Adrenal gland (tissue), 12 donors: ENCODE results near the gene RTRAF. TPM values are rescaled to one million over a fixed set of nuclear protein-coding genes. Genes with fewer than 3 reads are reported as not detected.

Experiments used
- DNase-seq, 7 donors: peaks; one replicate each; pipeline ENCODE4 v3.0.0-alpha.2; 2019 to 2020
- H3K27ac ChIP-seq, 5 donors: fragments of 200-600 bp; sonication (generic) in 4 of 5; 1 replicate in 3 of 5; 2 replicates in 2 of 5; pipeline versions ENCODE4 v1.5.1 to v1.8.0; 2016 to 2020; ENCODE audit warnings: mild to moderate bottlenecking in 1 of 5
- H3K27me3 ChIP-seq: fragments of 200-600 bp; 2 replicates; pipeline ENCODE4 v1.8.0; 2021
- H3K36me3 ChIP-seq, 2 donors: fragments of 200-600 bp; replicated peaks in 1 of 2; 1 replicate in 1 of 2; 2 replicates in 1 of 2; pipeline versions ENCODE4 v1.5.1 to v1.8.0; 2018 to 2022
- H3K4me1 ChIP-seq, 2 donors: fragments of 200-600 bp; replicated peaks in 1 of 2; 1 replicate in 1 of 2; 2 replicates in 1 of 2; pipeline versions ENCODE4 v1.5.1 to v1.8.0; 2018 to 2021
- H3K4me3 ChIP-seq, 4 donors: fragments of 200-600 bp; sonication (generic) in 3 of 4; one replicate each; pipeline ENCODE4 v1.5.1; 2016 to 2018
- H3K9me3 ChIP-seq, 3 donors: fragments of 200-600 bp; sonication (generic) in 1 of 3; replicated peaks in 1 of 3; 1 replicate in 2 of 3; 2 replicates in 1 of 3; pipeline versions ENCODE4 v1.5.1 to v1.8.0; 2016 to 2021
- POLR2A ChIP-seq, 2 donors: fragments of 450-650 bp; IDR thresholded peaks; one replicate each; pipeline ENCODE4 v1.6.1; 2017; ENCODE audit warnings: antibody characterized with exemption in 2 of 2, mild to moderate bottlenecking in 2 of 2, moderate library complexity in 1 of 2
- WGBS, 4 donors: extraction: QIAGEN DNeasy Blood & Tissue Kit in 2 of 4; methylation state at CpG; one replicate each; pipeline versions ENCODE4 v1.1.5 to v1.1.7; 2013 to 2017; 5-methylcytosine and 5-hydroxymethylcytosine counted together
- intact Hi-C, 2 donors: fragments of 100-400 bp; cut with DNase I; formaldehyde crosslinking; loops; one replicate each; pipeline versions ENCODE4 v1.14.1 to v1.15.0; 2022 to 2023
- polyA plus RNA-seq, 3 donors: library from polyadenylated mRNA; stranded (reverse); fragments of 200-250 nt in 2 of 3; fragments of 350-450 nt in 1 of 3; fragmentation: Illumina TruSeq in 1 of 3; extraction: RNeasy Lipid Tissue Mini Kit (QIAGEN cat#74804) in 1 of 3; gene quantifications; one replicate each; pipeline ENCODE4 v1.2.3, GENCODE V29; 2013 to 2014
- total RNA-seq, 9 donors: library from RNA; depleted of rRNA in 4 of 9; stranded (reverse); fragments of >200 nt in 4 of 9; fragments of 120-200 nt in 1 of 9; fragmentation: NEBNext Ultra II Directional in 1 of 9; extraction: Animal tissue kit (Norgen Biotek cat#: 25700) in 1 of 9; gene quantifications; one replicate each; pipeline versions ENCODE4 v1.1.0 to v1.2.4, GENCODE V29; 2013 to 2023
- TF ChIP-seq, protein P1 (sequence below), 6 experiments: fragments of 450-650 bp in 4 of 6; fragments of 200-600 bp in 2 of 6; sonication (generic) in 1 of 6; IDR thresholded peaks; 1 replicate in 5 of 6; 2 replicates in 1 of 6; pipeline versions ENCODE4 v1.5.1 to v1.8.0; 2016 to 2021; ENCODE audit warnings: antibody characterized with exemption in 6 of 6, mild to moderate bottlenecking in 2 of 6, moderate library complexity in 1 of 6
- donor health status: healthy with polysubstance abuse.
- donor health status: Bipolar disorder and iron deficiency.
- donor health status: DM: yes; HTN: yes; CAD: no.
- donor health status: DM: no; HTN: no; CAD: no.
- donor health status: DM: no; HTN: no; CAD: no.
- donor health status: DM: yes; HTN: yes; CAD: no.

Gene RTRAF
- total and polyA plus RNA-seq, 12 donors: 12.9 to 308 (median 168) TPM

DNA sequence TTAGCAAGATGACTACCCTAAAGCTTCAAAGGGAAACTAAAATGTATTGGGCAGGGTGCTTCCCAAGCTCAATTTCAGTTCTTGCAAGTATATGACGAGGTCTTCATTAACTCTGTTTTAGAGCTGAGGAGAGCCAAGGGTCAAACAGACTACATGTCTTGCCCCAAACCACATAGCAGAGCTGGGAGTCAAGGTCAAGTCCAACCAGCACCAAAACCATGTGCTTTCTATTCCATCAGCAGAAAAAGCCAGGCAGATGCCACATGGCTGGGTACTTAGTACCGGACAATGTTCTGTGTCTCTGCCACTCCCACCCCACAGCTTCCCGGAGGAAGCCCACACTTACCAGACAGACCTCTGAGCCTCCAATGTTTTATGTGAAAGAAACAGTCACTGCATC is 61.9 kb downstream of the RTRAF start:
- TF ChIP-seq POLR2A (IDR thresholded peaks at IDR 0.05): no peak
- TF ChIP-seq, protein P1, sequence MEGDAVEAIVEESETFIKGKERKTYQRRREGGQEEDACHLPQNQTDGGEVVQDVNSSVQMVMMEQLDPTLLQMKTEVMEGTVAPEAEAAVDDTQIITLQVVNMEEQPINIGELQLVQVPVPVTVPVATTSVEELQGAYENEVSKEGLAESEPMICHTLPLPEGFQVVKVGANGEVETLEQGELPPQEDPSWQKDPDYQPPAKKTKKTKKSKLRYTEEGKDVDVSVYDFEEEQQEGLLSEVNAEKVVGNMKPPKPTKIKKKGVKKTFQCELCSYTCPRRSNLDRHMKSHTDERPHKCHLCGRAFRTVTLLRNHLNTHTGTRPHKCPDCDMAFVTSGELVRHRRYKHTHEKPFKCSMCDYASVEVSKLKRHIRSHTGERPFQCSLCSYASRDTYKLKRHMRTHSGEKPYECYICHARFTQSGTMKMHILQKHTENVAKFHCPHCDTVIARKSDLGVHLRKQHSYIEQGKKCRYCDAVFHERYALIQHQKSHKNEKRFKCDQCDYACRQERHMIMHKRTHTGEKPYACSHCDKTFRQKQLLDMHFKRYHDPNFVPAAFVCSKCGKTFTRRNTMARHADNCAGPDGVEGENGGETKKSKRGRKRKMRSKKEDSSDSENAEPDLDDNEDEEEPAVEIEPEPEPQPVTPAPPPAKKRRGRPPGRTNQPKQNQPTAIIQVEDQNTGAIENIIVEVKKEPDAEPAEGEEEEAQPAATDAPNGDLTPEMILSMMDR (IDR thresholded peaks at IDR 0.05): no peak
- no peak for DNase-seq
- Histone ChIP-seq H3K36me3 (no peaks in the 10 kb centered on the region), H3K27ac (peak overlapping the region in 1 of 5 donors; percentile 70), H3K9me3 (no peaks in the 10 kb centered on the region), H3K4me3 (no peak overlapping the region), H3K4me1 (peaks cover 0 to 5% of the 10 kb centered on the region in 2 donors), H3K27me3 (no peaks in the 10 kb centered on the region)
- 58 to 63% (median 61%) methylated on average over 3 of the region's 3 CpGs for WGBS, 4 donors
- intact Hi-C loops: no loop called here

DNA sequence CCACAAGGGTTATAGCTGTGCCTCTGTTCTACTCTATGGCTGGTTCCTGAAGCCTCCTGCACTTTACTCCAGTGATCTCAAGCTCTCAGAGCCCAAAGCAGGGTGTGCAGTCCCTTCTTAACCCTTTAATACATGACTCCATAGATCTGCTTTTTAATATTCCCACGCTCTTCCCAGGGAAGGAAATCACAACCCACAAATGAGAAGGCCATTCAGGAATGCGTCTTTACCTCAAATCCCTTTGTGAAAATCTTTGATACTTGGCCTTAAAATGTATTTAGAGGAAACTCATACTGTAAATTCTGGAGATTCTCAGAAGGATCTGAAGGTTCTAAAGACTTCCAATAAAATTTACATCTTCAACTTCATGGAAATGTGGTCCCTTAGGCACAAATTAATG is 62.5 kb downstream of the RTRAF start:
- Histone ChIP-seq H3K27ac (peak overlapping the region in 1 of 5 donors; percentile 70), H3K4me1 (peaks cover 0 to 5% of the 10 kb centered on the region in 2 donors), H3K27me3 (no peaks in the 10 kb centered on the region), H3K36me3 (no peaks in the 10 kb centered on the region), H3K9me3 (no peaks in the 10 kb centered on the region), H3K4me3 (no peak overlapping the region)
- TF ChIP-seq POLR2A (IDR thresholded peaks at IDR 0.05): no peak
- TF ChIP-seq, protein P1 (IDR thresholded peaks at IDR 0.05): no peak
- intact Hi-C loops: no loop called here
- 42 to 74% (median 53%) methylated on average over 2 of the region's 2 CpGs for WGBS, 4 donors
- no peak for DNase-seq

DNA sequence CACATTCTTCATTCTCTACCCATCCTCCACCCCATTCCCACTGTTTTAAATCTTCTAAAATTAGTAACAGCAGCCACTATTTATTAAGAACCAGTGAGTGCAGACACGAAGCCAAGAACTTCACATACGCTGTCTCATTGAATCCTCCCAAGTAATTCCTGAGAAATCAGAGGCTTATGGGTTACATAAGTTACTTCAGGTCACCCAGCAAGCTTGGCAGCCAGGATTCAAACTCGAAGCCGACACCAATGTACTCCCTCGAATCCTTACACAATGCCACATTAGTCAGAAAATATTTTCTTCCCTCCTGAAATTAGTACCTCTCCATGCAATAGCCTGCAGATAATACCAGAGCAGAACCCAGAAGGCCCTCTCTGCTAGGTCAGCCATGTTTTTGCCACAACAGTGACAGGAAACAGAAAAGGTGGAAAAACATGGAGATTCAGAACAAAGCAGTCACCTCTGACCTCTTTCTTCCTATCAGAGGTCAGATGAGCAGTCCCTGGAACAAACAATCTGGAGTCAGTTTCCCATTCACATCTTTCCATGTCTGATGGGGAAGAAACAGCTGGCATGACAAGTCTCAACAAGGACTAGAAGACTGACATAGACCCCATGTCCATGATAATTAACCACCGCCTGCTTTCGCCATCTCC is 63.1 kb downstream of the RTRAF start:
- H3K36me3 ChIP-seq: no peaks in the 10 kb centered on the region
- H3K27ac ChIP-seq: peak overlapping the region in 2 of 5 donors; percentile 21 to 70
- DNase-seq: no peak
- peaks cover 0 to 5% of the 10 kb centered on the region in 2 donors for H3K4me1 ChIP-seq
- no peak overlapping the region for H3K4me3 ChIP-seq
- H3K27me3 ChIP-seq: no peaks in the 10 kb centered on the region
- no peaks in the 10 kb centered on the region for H3K9me3 ChIP-seq
- intact Hi-C loops: no loop called here
- WGBS, 4 donors: 61 to 76% (median 72%) methylated on average over 7 of the region's 7 CpGs
- TF ChIP-seq, protein P1 (IDR thresholded peaks at IDR 0.05): no peak
- no peak for TF ChIP-seq POLR2A (IDR thresholded peaks at IDR 0.05)

DNA sequence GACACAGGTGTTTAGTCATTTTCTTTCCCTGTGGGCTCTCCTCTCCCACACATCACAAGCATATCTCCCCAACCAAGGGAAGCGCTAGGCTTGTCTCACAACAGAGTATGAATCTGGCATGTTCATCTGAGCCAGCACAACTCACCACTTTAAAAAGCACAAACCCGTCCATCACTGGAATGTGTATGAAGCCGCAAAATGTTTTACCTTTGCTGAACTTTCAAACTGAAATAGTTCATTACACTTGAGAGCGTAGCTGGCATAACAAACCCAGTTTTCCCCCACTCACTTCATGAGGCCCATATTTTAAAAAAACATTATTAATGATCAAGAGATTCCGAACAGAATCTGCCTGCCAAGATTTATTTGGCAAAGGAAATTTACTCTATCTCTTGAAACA is 63.7 kb downstream of the RTRAF start:
- Histone ChIP-seq H3K27ac (peak overlapping the region in 2 of 5 donors; percentile 21 to 70), H3K4me3 (no peak overlapping the region), H3K4me1 (peaks cover 0 to 5% of the 10 kb centered on the region in 2 donors), H3K9me3 (no peaks in the 10 kb centered on the region), H3K27me3 (no peaks in the 10 kb centered on the region), H3K36me3 (no peaks in the 10 kb centered on the region)
- DNase-seq: no peak
- intact Hi-C loops: no loop called here
- 60 to 75% (median 62%) methylated on average over 5 of the region's 5 CpGs for WGBS, 4 donors
- no peak for TF ChIP-seq POLR2A (IDR thresholded peaks at IDR 0.05)
- TF ChIP-seq, protein P1 (IDR thresholded peaks at IDR 0.05): no peak
